Stimulated activated CD8-positive, alpha-beta memory T cell treated with anti-CD3 and anti-CD28 coated beads, Interleukin-12 subunit alpha, Interleukin-12 subunit beta, amount 100 ng/mL, for 4 hours (primary cell): Measurements from ENCODE around the gene TUBA4A.
"Not testable (repeated sequence)": the region's sequence is repeated elsewhere in the genome, so short reads cannot be mapped to it uniquely, and the experiment has no call there.

Experiments used
- DNase-seq: peaks from one replicate; pipeline ENCODE4 v3.0.0-alpha.2; 2020; ENCODE audit warnings: low read depth

TUBA4A gene

DNA sequence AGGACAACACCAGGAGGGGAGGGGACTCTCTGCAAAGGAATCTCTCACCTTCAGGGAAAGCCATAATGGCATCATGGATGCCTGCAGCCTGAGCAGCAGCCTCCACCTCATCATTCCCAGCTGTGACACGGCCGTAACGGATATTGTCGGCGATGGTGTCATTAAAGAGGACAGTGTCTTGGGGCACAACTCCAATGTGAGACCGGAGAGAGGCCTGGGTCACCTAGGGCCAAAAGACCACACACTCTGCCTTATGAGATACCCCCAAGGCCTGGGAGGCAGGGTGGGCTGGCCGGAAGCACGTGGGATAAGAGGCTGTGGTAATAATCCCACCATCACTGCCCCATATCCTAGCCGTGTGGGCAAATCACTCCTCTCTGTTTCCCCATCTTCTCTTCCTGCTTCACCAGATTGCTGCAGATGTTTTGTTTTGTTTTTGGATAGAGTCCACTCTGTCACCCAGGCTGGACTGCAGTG, 42.8 kb downstream of the TUBA4A start:
- no peak for DNase-seq

DNA sequence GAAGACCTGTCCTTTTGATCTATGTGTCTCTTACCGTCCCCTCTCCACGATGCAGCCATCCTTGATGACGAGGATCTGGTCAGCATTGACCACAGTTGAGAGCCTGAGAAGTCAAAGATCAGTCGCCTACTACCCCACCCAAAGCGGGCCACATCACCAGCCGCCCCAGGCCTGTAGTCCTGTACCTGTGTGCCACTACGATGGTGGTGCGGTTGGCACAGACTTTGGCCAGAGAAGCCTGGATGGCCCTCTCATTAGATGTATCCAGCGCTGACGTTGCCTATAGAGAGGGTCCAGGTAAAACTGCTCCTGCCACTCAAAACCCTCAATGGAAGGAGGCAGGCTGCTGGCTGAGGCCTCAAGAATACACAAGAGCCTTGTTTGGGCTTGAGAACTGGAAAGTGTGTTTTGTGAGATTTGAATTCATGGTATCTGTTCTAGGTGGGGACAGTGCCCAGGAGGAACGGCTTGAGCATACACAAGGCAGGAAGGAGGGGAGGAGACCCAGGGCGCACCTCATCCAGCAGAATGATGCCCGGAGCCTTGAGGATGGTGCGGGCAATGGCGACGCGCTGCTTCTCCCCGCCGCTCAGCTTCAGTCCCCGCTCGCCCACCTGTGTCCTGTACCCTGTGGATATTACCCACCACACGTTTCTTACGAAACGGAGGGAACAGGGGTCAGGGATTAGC, 43.4 kb downstream of the TUBA4A start:
- no peak for DNase-seq

DNA sequence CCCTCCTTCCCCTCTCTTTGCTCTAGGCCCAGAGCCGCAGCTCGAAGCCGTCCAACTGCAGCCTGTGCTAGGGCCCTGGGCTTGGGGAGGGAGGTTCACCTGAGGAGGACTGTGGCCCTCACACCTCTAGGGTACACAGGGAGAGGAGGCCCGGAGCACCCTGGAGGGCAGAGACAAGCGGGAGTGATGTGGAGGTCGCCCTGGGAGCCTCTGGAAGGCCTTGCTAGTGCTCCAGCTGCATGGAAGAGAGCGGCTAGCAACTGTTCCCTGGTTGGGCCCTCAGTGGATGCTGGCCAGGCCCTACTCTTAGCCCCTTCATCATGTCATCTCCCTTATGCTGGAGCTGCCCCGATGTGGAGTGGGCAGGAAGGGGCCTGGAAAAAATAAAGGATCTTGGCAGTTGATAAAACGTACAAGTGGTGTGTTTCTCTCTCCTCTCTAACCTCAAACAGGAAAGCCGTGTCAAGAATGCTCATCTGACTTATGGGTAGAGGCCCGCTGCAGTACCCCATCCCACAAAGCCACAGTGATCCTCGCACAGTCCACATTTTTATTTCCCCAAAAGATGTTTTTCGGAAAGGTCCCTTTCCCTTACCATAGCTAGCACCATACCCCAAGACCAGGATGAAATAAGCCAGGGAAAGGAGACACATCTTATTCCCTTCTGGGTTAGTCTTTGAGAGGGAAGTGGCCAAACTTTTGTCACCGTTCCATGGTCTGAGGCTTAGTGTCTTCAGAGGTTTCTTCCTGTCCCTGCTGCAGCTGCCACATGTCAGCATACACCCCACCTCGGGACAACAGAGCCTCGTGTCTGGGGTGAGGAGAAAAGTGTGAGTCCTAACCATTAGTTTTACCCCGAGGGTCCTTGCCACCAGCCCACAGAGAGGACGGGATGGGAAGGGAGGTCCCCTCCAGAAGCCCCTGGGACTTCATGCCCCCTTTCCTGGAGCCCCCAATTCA, 44.2 kb downstream of the TUBA4A start:
- DNase-seq: no peak

- DNase-seq: no peak
Measured at GRCh38 chr2:219207884-219208740, 45.6 kb downstream of the TUBA4A start.

- no peak for DNase-seq
Measured at GRCh38 chr2:219207134-219207883, 46.4 kb downstream of the TUBA4A start.

DNA sequence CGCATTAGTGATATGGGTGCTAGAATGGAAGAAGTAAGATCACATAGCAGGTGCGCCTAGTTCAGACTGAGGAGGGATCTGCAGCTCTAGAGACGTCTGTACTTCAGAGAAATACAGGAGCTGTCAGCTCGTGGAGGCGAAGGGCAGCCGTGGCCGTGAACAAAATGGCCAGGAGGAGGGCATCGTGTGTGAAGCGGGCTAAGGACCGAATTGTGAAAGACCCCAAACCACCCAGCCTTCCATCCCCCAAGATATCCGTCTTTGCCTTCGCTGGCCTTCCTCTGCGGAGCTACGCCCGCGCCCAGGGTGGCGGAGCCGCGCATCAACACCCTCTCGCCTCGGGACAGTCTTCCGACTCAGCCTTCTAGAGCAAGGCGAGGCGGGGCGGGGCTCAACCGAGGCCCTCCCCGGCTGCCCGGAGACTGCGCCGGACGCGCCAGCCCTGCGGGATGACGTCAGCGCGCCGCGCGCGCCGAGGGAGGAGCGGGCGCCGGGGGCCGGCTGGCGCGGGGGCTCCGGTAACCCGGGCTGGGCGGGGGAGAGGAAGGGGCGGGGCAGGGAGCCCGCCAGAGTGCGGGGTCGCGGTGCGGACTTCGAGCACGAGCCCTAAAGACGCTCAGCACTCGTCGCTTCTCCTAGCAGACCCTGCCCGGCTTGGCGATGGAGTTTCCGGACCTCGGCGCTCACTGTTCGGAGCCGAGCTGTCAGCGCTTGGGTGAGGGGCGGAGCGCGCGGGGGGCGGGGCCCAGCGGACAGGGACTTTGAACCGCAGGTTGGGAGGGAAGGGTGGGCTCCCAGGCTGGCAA, 47.2 kb downstream of the TUBA4A start, which contains the start of gene ZFAND2B:
Gene ZFAND2B (plus strand): TSS at position 455 of the 806 bp plus-strand sequence. CDS start 206 bp downstream, at position 661.
- peak; percentile 94 for DNase-seq

DNA sequence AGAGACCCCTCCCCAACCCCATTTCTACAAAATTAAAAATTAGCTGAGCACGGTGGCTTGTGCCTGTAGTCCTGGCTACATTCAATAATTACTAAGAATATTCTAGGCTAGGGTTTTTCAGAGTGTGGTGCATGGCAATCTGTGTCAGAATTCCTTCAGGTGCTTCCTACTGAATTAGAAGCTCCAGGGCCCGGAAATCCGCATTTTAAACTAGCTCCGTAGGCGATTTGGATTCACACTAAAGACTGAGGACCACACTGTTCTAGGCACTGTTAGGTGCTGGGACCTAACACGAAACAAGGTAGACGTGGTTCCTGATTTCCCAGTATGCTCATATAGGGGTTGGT, 47.8 kb downstream of the TUBA4A start:
- no peak for DNase-seq

DNA sequence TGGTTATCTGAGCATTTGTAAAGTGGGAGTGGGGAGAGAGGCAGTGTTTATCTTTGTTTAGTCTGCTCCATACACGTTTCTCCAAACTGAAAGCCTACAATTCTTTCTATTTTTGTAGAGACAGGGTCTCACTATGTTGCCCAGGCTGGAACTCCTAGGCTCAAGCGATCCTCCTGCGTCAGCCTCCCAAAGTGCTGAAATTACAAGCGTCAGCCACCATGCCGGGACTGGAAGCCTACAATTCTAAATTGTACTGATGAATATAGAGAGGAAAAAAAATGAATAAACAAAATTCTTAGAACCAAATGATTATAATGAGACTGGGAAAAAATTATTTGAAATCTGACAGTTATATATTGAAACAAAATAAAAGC, 48.6 kb downstream of the TUBA4A start:
- DNase-seq: no peak

DNA sequence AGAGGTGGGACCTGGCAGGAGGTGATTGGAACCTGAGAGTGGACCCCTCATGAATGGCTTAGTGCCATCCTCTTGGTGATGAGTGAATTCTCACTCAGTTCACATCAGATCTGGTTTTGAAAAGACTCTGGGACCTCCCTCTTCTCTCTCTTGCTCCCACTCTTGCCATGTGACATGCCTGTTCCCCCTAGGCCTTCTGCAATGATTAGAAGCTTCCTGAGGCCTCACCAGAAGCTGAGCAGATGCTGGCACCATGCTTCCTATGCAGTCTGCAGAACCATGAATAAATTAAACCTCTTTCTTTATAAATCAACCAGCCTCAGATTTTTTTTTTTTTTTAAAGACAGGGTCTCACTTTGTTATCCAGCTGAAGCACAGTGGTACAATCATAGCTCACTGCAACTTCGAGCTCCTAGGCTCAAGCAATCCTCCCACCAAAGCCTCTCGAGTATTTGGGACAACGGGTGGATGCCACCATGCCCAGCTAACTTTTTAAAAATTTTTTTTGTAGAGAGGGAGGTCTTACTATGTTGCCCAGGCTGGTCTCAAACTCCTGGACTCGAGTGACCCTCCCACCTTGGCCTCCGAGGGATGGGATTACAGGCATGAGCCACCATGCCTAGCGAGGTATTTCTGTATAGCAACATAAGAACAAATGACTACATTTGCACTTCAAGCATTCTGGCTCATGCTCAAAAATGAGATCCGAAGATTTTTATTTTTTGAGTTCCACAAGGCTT, 49.1 kb downstream of the TUBA4A start:
- no peak for DNase-seq

DNA sequence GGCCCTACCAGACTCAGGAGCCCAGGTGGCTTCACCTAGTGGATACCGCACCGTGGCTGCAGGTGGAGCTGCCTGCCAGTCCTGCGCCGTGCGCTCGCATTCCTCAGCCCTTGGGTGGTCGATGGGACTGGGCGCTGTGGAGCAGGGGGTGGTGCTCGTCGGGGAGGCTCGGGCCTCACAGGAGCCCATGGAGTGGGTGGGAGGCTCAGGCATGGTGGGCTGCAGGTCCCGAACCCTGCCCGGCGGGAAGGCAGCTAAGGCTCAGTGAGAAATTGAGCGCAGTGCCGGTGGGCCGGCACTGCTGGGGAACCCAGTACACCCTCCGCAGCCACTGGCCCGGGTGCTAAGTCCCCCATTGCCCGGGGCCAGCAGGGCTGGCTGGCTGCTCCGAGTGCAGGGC, 52.4 kb downstream of the TUBA4A start:
- DNase-seq: not testable (repeated sequence)

- DNase-seq: not testable (repeated sequence)
Measured at GRCh38 chr2:219200502-219201326, 53.0 kb downstream of the TUBA4A start.
